HG03439 (cell line): ENCODE results near the gene SHMT1.

Source experiments
- ATAC-seq: cut with Tn5 transposase; IDR thresholded peaks from one replicate; pipeline ENCODE4 v1.9.1; 2021; ENCODE audit warnings: mild to moderate bottlenecking, moderate library complexity; ENCODE audit not compliant: unreplicated experiment

The SHMT1 gene

GRCh38 chr17:18328643-18329204 lies 34.6 kb downstream of the SHMT1 start:
- ATAC-seq: no peak

DNA sequence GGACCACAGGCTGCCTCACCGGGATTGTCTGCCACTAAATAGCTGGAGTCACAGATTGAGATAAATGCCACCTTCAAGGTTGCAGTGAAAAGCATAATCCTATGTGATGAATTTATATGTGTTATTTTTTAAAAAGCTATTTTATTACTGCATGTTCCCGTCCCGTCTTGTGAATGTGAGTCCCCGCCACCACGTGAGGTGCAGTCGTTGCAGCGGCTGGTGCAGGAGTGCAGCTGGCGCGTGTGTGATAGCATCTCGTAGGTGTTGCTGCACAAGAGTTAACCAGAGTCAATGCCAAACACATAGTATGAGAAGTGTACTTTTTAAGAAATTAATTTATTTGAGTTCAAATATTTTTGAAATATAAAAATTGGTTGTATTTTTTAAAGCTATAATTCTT lies 35.8 kb downstream of the SHMT1 start:
- no peak for ATAC-seq

GRCh38 chr17:18327093-18327492 lies 36.3 kb downstream of the SHMT1 start:
- ATAC-seq: no peak

DNA sequence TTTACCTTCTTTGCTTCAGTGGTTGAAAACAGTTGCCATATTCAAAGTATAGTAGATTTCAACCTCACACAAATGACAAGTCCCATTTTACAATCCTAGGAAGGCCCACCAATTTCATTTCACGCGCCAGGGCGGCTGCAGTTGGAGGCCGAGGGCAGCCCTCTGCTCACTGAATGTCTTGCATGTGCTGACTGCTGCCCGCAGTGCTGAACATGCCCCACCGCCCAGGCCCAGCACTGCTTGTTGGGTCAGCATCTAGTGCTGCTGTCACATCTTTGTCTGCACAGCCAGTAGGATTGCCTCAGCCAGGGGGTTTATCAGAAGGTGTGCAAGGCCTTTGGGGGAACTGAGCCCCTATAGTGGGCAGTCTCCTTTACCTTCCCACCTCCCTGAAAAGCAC lies 36.8 kb downstream of the SHMT1 start:
- no peak for ATAC-seq

GRCh38 chr17:18326039-18326438 lies 37.3 kb downstream of the SHMT1 start:
- no peak for ATAC-seq

DNA sequence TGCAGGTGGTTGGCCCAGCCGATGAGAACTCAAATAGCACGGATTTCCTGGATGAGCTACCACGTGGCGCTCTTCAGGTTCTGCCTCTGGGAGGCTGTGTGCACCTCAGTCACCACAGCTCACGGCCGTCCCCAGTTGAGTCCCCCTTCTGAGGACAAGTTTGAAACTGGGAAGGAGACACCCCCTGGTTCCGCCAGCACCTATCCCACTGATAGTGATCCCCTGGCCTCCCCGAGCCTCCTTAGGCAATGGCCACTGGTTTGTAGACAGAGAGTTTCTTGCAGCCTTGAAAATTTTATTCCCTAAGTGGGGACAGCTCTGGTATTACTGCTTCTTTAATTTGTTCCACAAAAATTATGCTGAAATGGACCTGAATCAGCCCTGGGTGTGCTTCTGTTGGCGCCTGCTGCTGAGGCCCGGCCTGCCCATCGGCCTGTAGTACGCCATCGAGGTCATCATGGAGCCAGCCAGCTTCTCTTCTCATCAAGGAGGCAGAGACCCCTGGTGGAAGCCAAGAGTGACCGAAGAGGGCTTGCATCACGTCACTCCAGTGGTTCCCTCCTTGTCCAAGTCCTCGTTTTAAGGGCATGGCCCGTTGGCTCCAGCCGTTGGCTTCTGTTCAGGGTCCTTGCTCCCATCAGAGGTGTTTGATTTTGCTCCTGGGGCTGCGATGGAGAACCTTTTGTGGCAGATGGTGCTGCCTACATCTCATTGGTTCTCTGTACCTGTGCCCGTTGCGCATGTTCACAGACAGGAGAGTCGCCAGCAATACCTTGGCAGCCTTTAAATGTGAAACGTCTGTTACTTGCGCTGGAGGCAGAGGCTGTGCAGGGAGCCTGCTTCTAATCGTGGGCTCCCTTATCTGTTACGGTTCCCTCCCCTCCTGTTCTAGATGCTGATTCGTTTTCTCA lies 39.0 kb downstream of the SHMT1 start:
- ATAC-seq: no peak

GRCh38 chr17:18323507-18324139 lies 39.7 kb downstream of the SHMT1 start:
- ATAC-seq: no peak

DNA sequence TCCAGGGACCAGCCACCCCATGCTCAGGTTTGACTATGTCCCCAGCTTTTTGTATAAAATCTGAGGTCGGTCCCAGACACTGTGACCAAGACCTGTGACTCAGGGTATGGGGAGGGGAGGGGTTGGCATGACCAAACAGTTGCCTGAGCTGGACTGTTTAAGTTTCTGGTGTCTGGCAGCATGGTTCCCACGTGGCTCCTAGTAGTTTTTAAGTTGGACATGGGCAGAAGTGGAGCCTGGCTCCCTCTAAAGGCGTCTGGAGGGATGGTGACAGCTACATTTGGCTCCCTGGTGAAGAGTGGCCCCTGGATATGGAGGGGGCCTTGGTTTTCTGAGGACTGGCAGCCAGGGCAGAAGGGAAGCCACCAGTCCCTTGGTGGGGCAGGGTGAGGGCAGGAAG lies 40.3 kb downstream of the SHMT1 start:
- ATAC-seq: no peak

DNA sequence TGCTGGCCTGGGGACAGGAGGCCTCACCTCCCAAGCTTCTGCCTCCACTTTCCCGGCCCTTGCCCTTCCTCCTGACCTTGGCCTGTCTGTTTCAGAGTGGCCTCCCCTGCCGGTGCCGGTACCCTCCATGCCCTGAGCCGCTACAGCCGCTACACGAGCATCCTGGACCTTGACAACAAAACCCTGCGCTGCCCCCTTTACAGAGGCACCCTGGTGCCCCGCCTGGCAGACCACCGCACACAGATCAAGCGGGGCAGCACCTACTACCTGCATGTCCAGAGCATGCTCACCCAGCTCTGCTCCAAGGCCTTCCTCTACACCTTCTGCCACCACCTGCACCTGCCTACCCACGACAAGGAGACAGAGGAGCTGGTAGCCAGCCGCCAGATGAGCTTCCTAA lies 40.8 kb downstream of the SHMT1 start:
- ATAC-seq: no peak

DNA sequence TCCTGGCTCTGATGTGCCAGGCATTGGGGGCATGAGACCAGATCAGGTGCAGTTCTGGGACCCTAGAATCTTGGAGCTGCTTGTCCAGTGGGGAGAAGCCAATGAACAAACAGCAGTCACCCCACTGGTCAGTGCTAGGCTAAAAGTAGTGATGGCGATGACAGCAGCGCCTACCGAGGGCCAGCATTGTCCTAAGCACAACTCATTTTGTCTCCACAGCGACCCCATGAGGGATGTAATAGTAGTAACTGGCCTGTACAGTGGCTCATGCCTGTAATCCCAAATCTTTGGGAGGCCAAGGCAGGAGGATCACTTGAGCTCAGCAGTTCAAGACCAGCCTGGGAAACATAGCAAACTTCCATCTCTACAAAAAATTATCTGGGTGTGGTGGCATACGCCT lies 42.0 kb downstream of the SHMT1 start:
- ATAC-seq: no peak

DNA sequence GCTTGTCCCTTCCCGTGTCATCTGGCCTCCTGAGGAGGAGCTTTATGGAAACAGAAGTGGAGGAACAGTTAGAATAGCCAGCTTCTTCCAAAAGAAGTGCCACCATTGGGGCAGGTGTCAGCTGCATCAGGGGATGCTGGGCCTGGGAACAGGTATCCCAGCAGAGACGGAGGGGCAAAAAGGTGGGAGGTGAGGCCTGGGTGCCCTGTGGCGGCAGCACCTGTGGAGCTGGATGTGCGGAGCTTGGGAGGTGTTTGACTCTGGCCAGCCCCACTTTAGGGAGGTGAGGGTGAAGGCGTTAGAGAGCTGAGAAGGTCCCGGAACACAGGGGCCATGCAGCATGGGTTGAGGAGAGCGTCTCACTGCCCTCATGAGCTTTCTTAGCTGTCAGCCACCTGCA lies 43.0 kb downstream of the SHMT1 start:
- ATAC-seq: no peak

DNA sequence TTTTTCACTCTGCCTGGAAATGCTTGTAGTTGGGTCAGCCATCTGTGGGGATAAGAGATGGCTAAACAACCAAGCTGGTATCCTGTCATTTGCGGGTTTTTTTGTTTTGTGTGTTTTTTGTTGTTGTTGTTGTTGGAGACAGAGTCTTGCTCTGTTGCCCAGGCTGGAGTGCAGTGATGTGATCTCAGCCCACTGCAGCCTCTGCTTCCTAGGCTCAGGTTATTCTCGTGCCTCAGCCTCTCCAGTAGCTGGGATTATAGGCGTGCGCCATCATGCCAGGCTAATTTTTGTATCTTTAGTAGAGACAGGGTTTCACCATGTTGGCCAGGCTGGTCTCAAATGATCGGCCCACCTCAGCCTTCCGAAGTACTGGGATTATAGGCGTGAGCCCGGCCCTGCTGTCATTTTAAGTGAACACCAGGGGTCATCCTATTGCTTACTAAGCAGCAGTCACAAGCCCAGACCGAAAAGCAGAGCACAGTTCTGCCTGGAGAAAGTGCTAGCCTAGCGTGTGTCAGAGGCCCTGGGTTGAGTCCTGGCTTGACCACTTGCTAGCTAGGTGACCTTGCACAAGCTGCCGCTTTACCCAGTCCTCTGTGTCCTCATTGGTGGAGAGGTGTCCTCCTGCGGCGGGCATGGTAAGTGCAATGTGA lies 43.6 kb downstream of the SHMT1 start:
- no peak for ATAC-seq

DNA sequence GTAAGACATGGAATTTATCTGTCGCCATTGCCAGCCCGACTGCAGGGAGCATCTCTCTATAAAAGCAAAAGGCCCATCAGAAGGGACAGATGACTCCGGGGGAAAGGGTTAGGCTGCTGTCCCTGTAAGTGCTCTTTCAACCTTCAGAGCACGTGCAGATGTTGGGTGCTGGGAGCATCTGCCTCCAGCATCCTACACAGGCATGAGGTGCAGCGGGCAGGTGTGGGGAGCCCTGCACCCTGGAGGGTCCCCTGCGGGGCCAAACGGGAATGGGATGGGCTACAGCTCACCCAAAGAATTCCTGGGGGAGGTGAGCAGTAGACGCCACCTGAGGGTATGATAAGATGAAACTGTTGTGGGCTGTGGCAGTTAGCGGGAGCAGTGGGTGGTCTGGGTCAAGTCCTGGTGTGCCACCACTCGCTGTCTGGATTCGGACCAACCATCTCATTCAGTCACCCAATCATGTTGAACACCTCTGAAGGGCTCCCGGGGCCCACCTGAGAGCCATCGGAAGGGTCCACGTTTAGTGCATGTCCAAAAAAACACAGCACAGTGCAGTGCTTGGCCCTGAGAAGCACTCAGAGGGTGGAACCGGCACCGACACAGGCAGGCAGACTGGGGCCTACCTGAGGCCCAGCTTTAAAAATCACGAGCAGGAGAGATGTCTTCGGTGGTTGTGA lies 44.4 kb downstream of the SHMT1 start:
- ATAC-seq: no peak

GRCh38 chr17:18318117-18318516 lies 45.2 kb downstream of the SHMT1 start:
- ATAC-seq: no peak

DNA sequence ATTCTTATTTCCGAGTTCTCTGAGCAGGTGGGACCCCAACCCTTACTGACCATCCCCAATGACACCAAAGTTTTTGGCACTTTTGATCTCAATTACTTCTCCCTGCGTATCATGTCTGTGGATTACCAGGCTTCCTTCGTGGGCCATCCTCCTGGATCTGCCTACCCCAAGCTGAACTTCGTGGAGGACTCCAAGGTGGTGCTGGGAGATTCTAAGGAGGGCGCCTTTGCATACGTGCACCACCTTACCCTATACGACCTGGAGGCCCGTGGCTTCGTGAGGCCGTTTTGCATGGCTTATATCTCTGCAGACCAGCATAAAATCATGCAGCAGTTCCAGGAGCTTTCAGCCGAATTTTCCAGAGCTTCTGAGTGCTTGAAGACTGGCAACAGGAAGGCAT lies 47.4 kb downstream of the SHMT1 start:
- no peak for ATAC-seq

DNA sequence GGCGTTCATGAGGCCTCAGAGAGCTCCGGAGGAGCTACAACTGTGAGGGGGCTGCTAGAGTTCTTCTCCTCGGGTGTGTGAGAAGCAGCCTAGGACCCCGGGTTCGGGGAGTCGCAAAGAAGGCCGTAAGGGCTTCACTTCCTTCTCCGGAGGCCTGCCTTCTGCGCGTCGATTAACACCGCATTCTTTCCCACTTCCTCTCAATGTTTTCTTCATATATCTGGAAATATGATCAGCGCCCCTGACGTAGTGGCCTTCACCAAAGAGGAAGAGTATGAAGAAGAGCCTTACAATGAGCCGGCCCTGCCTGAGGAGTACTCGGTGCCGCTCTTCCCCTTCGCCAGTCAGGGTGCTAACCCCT lies 47.8 kb downstream of the SHMT1 start:
- no peak for ATAC-seq

- peak; percentile 80 for ATAC-seq
Measured at GRCh38 chr17:18314731-18315561, 48.4 kb downstream of the SHMT1 start, which contains the start of the genes SMCR8 and TOP3A. Gene SMCR8 (plus strand): TSS chr17:18315293. CDS start chr17:18315790, 497 bp downstream. Gene TOP3A (minus strand): TSS chr17:18314994. CDS start chr17:18314778, 216 bp downstream.

DNA sequence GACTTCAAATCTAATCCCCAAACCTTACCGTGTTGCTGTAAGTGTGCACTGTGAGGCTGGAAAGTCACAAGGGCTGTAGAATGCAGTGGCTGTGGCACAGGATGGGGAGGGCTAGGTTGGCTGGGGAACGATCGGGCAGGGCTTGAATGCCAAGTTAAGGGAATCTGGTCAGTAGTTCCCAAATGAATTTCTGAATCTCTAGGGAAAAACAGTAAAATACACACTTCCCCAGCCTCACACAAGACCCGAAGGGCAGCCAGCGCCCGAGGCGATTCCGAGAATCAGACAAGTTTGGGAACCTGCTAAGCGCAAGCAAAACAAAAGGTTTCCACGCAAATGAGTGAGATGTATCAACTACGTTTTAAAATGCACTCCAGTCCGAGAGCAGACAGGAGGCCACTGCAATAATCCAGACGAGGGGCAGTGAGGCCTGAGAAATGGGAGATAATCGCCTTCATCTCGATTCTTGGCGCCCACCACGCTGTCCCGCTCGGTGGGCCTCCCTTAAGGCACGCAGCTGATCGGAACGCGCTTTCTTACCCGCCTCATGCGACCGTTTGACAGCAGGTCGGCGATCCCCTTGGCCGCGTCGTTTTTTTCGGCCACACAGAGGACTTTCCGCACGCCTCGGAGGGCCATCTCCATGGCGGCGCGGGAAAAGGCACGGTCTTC lies 49.2 kb downstream of the SHMT1 start:
- ATAC-seq: peak; percentile 11

DNA sequence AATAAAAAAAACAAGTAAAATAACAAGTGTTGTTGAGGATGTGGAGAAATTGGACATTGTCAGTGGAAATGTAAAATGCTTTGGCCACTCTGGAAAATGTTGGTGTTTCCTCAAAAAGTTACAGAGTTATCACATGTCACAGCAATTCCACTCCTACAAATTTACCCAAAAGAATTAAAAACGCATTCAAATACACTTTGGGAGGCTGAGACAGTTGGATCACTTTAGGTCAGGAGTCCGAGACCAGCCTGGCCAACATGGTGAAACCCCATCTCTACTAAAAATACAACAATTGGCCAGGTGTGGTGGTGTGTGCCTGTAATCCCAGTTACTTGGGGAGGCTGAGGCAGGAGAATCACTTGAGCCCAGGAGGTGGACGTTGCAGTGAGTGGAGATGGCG lies 54.1 kb downstream of the SHMT1 start:
- ATAC-seq: no peak
